GM13976 (cell line): ENCODE data around the gene PXK.
"Not testable (repeated sequence)": the region's sequence is repeated elsewhere in the genome, so short reads cannot be mapped to it uniquely, and the experiment has no call there.

Experiments used
- DNase-seq: peaks from one replicate; pipeline ENCODE4 v3.0.0; 2012; ENCODE audit warnings: low spot score
- CTCF ChIP-seq: IDR thresholded peaks from 2 replicates; pipeline ENCODE4 v1.5.1; 2012; ENCODE audit warnings: borderline replicate concordance, mild to moderate bottlenecking; ENCODE audit not compliant: insufficient read depth; ENCODE audit errors: extremely low read depth, missing control alignments, control extremely low read depth
- in situ Hi-C: fragments of 300-500 bp; cut with MboI; formaldehyde crosslinking; loops from one replicate; pipeline ENCODE4 v1.12.0; 2022; ENCODE audit warnings: low sequenced_read_pairs, mixed read lengths, inconsistent platforms; ENCODE audit not compliant: unreplicated experiment

The PXK gene

GRCh38 chr3:58335652-58335947 lies 2.9 kb downstream of the PXK start:
- in situ Hi-C loops, result no loop called here
- DNase-seq, result no peak
- TF ChIP-seq CTCF, result no peak

GRCh38 chr3:58336135-58336882 lies 3.6 kb downstream of the PXK start:
- TF ChIP-seq CTCF, result no peak
- DNase-seq, result no peak
- in situ Hi-C loops, result no loop called here

GRCh38 chr3:58337190-58337589 lies 4.5 kb downstream of the PXK start:
- no peak for DNase-seq
- in situ Hi-C loops, result no loop called here
- no peak for TF ChIP-seq CTCF

- DNase-seq, in situ Hi-C loops: not testable (repeated sequence)
Observed at GRCh38 chr3:58339146-58339545, 6.5 kb downstream of the PXK start.

- no peak for TF ChIP-seq CTCF
- no peak for DNase-seq
- in situ Hi-C loops, result no loop called here
Observed at GRCh38 chr3:58340594-58341244, 8.0 kb downstream of the PXK start.

GRCh38 chr3:58341376-58341775 lies 8.7 kb downstream of the PXK start:
- in situ Hi-C loops, result no loop called here
- no peak for TF ChIP-seq CTCF
- DNase-seq, result no peak

- in situ Hi-C loops, result no loop called here
- no peak for DNase-seq
- TF ChIP-seq CTCF, result no peak
Observed at GRCh38 chr3:58342676-58343075, 10.0 kb downstream of the PXK start.
